Activated T-cell treated with anti-CD3 and anti-CD28 coated beads, Interleukin-2, amount 50 U/mL, for 24 hours (primary cell): ENCODE results near the gene DEDD.

Source experiments
- DNase-seq: peaks from one replicate; pipeline ENCODE4 v3.0.0-alpha.2; 2020
- H3K27ac Mint-ChIP-seq: 2 replicates; pipeline ENCODE4 v1.8.0; 2020; ENCODE audit warnings: mild to moderate bottlenecking, mixed read lengths
- H3K27me3 Mint-ChIP-seq: 2 replicates; pipeline ENCODE4 v1.8.0; 2020; ENCODE audit warnings: mixed read lengths
- H3K36me3 Mint-ChIP-seq: 2 replicates; pipeline ENCODE4 v1.8.0; 2020; ENCODE audit warnings: low read depth, mixed read lengths
- H3K4me1 Mint-ChIP-seq: 2 replicates; pipeline ENCODE4 v1.8.0; 2020; ENCODE audit warnings: low read depth, mixed read lengths
- H3K4me3 Mint-ChIP-seq: 2 replicates; pipeline ENCODE4 v1.8.0; 2020; ENCODE audit warnings: mild to moderate bottlenecking, moderate library complexity, mixed read lengths
- H3K9me3 Mint-ChIP-seq: 2 replicates; pipeline ENCODE4 v1.8.0; 2020; ENCODE audit warnings: mixed read lengths

DEDD gene

GRCh38 chr1:161096530-161096929 is 35.9 kb downstream of the DEDD start:
- no peak overlapping the region for H3K4me3 Mint-ChIP-seq
- peaks cover 27% of the 10 kb centered on the region for H3K36me3 Mint-ChIP-seq
- DNase-seq = no peak
- no peak overlapping the region for H3K27ac Mint-ChIP-seq
- no peaks in the 10 kb centered on the region for H3K27me3 Mint-ChIP-seq
- peaks cover 67% of the 10 kb centered on the region for H3K4me1 Mint-ChIP-seq
- no peaks in the 10 kb centered on the region for H3K9me3 Mint-ChIP-seq

DNA sequence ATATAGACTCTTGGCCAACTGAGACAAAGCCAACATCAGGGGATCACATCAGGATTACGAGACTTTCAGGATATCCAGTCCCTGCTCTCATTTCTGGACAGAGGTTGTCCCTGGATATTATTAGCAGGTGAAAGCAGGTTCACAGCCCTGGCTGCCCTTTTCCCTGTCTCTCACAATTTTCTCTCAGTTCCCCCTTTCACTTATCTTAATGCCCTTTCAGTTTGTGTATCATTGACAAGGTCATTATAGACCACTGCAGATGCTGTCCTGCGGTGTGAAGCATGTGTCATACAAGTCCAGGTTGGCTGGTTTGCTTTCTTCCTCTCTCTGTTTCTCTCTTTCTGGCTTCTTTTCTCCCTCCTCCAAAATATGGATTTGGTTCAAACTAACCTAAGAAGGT is 36.5 kb downstream of the DEDD start:
- peaks cover 22% of the 10 kb centered on the region for H3K36me3 Mint-ChIP-seq
- peaks cover 69% of the 10 kb centered on the region for H3K4me1 Mint-ChIP-seq
- no peak for DNase-seq
- no peak overlapping the region for H3K27ac Mint-ChIP-seq
- H3K9me3 Mint-ChIP-seq = no peaks in the 10 kb centered on the region
- no peaks in the 10 kb centered on the region for H3K27me3 Mint-ChIP-seq
- H3K4me3 Mint-ChIP-seq = no peak overlapping the region

- Mint-ChIP-seq H3K4me3 (no peak overlapping the region), H3K27me3 (no peaks in the 10 kb centered on the region), H3K36me3 (peaks cover 15% of the 10 kb centered on the region), H3K9me3 (no peaks in the 10 kb centered on the region), H3K27ac (no peak overlapping the region), H3K4me1 (peaks cover 73% of the 10 kb centered on the region)
- DNase-seq = no peak
These were observed 37.2 kb downstream of the DEDD start for GRCh38 chr1:161095230-161095629.

GRCh38 chr1:161094481-161094880 is 38.0 kb downstream of the DEDD start:
- no peak overlapping the region for H3K27ac Mint-ChIP-seq
- H3K9me3 Mint-ChIP-seq = no peaks in the 10 kb centered on the region
- no peaks in the 10 kb centered on the region for H3K27me3 Mint-ChIP-seq
- H3K4me3 Mint-ChIP-seq = no peak overlapping the region
- H3K36me3 Mint-ChIP-seq = peaks cover 7% of the 10 kb centered on the region
- DNase-seq = no peak
- H3K4me1 Mint-ChIP-seq = peaks cover 77% of the 10 kb centered on the region

DNA sequence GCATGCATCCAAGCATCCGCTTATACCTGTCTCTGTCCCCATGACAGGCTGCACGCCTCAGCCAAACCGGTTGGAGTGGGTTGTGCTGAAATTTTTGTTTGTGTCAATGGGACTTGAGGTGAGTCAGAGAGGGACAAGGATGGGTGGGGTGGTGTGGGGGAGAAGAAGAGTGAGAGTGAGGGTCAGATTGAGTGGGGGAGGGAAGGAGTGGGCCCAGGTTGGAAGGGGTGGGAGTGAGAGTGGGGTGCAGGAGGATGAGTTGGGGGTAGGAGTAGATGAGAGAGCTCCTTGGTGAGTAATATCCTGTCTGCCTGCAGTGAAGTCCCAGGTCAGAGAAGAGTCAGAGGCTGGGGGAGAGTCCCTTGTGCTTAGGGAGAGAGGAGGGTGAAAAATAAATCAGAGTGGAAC is 39.8 kb downstream of the DEDD start:
- H3K4me3 Mint-ChIP-seq = peak overlapping the region; percentile 26
- H3K4me1 Mint-ChIP-seq = peaks cover 65% of the 10 kb centered on the region

DNA sequence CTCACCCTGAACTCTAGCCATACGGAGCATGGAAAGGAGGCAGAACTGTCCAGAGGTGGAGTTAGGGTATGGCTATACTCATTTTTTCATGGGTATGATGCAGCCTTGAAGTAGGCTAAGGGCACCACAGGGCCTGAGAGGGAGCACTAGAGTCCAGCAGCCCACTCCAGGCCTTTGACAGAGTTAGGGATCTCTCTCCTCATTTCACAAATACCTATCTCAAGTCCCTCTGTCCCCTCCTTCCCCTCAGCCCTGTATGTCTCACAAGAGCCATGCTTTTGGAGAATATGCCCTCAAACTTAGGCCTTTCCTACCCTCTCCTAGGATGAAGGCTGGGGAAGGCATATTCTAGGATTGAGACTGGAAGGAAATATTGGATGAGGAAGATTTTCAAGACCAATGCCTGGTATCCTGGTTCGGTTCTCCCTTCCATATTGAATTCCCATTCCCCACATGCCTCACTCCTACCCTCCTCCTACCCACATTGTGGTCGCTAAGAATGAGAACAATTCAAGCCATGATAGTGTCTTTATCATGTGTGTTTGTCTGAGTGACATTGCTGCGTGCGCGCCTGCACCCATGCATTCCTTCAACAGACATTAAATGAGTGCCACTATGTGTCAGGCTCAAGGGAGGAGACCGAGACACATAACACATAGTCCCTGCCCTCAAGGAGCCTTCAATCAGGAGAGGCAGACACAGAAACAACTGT is 40.5 kb downstream of the DEDD start:
- H3K9me3 Mint-ChIP-seq = no peaks in the 10 kb centered on the region
- peak overlapping the region; percentile 81 for H3K27ac Mint-ChIP-seq
- H3K36me3 Mint-ChIP-seq = no peaks in the 10 kb centered on the region
- H3K4me3 Mint-ChIP-seq = no peak overlapping the region
- H3K4me1 Mint-ChIP-seq = peaks cover 58% of the 10 kb centered on the region
- DNase-seq = no peak
- H3K27me3 Mint-ChIP-seq = no peaks in the 10 kb centered on the region

More for the DNA sequence above, 39.8 kb downstream of the DEDD start:
- Mint-ChIP-seq H3K27ac (peak overlapping the region; percentile 81), H3K36me3 (no peaks in the 10 kb centered on the region), H3K9me3 (no peaks in the 10 kb centered on the region), H3K27me3 (no peaks in the 10 kb centered on the region)
- DNase-seq = peak; percentile 60

DNA sequence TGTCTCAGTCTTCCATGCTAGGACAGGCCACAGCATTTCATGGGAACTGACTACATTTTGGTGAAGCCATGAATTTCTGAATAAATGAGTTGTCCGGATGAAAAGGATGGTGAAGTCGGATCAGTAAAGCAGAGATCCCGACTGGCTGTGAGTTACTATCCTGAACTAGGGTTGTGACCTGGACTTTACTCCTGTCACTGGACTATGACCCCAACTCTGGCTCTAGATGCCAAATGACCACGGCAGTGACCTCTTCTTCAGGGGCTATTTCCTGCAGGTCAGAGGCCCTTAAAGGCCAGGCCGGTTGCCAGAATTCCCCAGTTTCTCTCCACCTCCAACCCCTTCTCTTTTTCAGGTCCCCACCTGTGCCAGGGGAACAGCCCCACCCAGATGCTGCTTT is 41.4 kb downstream of the DEDD start:
- peaks cover 51% of the 10 kb centered on the region for H3K4me1 Mint-ChIP-seq
- DNase-seq = no peak

DNA sequence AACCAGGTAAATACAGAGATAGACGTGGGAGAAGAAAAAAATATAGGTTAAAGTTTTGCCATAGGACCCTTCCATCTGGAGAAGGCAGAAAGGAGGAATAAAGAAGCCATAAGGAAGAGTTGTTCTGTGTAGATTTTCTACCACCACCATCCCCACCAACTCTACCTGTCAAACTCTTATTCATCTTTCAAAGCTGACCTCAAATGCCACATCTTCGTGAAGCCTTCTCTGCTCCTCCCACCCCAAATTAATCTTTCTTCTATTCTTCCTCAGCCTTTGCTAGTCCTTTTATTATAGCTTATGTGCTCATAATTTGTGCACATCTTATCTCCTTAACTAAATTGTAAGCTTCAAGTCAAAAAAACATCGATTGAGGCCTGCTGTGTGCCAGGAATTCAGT is 41.9 kb downstream of the DEDD start:
- no peaks in the 10 kb centered on the region for H3K27me3 Mint-ChIP-seq
- H3K9me3 Mint-ChIP-seq = no peaks in the 10 kb centered on the region
- peaks cover 48% of the 10 kb centered on the region for H3K4me1 Mint-ChIP-seq
- H3K36me3 Mint-ChIP-seq = no peaks in the 10 kb centered on the region
- no peak overlapping the region for H3K27ac Mint-ChIP-seq
- no peak overlapping the region for H3K4me3 Mint-ChIP-seq
- no peak for DNase-seq

More for the DNA sequence above, 41.4 kb downstream of the DEDD start:
- Mint-ChIP-seq H3K27me3 (no peaks in the 10 kb centered on the region), H3K4me3 (no peak overlapping the region), H3K36me3 (no peaks in the 10 kb centered on the region), H3K9me3 (no peaks in the 10 kb centered on the region), H3K27ac (no peak overlapping the region)

GRCh38 chr1:161089938-161090337 is 42.5 kb downstream of the DEDD start:
- no peak overlapping the region for H3K27ac Mint-ChIP-seq
- peaks cover 46% of the 10 kb centered on the region for H3K4me1 Mint-ChIP-seq
- H3K36me3 Mint-ChIP-seq = no peaks in the 10 kb centered on the region
- H3K27me3 Mint-ChIP-seq = no peaks in the 10 kb centered on the region
- H3K9me3 Mint-ChIP-seq = no peaks in the 10 kb centered on the region
- no peak for DNase-seq
- no peak overlapping the region for H3K4me3 Mint-ChIP-seq

DNA sequence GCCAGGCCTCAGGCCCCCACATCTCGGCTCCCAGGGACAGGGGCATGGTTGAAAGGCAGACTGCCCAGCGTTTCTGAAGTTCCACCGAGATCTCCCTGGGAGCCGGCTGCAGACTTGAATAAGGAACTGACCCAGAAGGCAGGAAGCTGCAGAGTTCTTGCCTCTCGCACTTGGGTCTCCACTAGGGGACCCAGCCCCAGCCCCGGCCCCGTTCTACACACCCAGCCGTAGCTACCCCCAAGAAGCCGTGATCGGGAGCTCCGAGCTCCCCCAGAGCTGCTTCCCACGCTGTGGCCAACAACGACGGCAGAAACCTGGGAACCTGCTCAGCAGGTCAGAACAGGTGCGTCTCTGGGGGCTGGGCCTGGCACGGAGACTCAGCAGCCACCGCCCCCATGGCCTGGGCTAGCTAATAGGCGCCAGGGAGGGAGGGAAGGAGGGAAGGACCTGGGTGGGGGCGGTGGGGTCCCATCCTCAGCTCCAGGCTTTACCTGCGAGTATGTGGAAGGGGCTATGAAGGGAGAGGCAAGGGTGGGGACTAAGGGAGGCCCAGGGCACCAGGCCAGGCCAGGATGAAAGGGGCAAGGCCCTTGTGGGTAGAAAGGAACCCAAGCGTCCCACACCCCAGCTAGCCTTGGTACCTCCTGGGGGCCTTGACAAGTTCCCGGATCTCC is 43.1 kb downstream of the DEDD start, which contains the start of gene NECTIN4:
Gene NECTIN4 (minus strand): TSS at position 308 of the 674 bp plus-strand sequence. CDS start 262 bp downstream, at position 46.
- Mint-ChIP-seq H3K27me3 (no peaks in the 10 kb centered on the region), H3K4me3 (no peak within 1 kb of the TSS), H3K27ac (no peak within 1 kb of the TSS), H3K9me3 (no peaks in the 10 kb centered on the region), H3K4me1 (peaks cover 43% of the 10 kb centered on the region), H3K36me3 (no peaks in the 10 kb centered on the region)
- no peak for DNase-seq

- H3K27ac Mint-ChIP-seq = no peak overlapping the region
- no peak overlapping the region for H3K4me3 Mint-ChIP-seq
- peaks cover 38% of the 10 kb centered on the region for H3K4me1 Mint-ChIP-seq
- DNase-seq = no peak
- no peaks in the 10 kb centered on the region for H3K27me3 Mint-ChIP-seq
- no peaks in the 10 kb centered on the region for H3K9me3 Mint-ChIP-seq
- no peaks in the 10 kb centered on the region for H3K36me3 Mint-ChIP-seq
These were observed 43.8 kb downstream of the DEDD start for GRCh38 chr1:161088587-161089110.

GRCh38 chr1:161086457-161086856 is 46.0 kb downstream of the DEDD start:
- Mint-ChIP-seq H3K4me3 (no peak overlapping the region), H3K4me1 (peaks cover 16% of the 10 kb centered on the region), H3K36me3 (no peaks in the 10 kb centered on the region), H3K27ac (no peak overlapping the region), H3K9me3 (no peaks in the 10 kb centered on the region), H3K27me3 (no peaks in the 10 kb centered on the region)
- no peak for DNase-seq

DNA sequence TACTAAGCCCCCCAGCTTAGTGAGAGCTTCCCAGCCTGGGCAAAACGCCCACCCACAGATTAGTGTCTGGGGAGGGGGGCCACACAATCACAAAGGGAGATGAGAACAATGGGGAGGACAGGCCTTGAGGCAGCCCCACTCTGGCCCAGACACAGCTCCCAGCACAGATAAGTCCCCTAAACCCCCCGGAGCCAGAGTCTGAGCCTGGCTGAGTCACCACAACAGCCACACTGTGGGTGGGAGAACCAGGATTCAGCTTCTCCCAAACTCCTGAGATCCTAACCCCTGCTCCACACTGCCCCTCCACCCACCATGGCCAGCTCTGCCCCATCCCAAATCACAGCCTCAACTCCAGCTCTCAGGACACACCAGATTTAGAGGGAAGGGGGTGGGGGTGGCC is 47.3 kb downstream of the DEDD start:
- no peak overlapping the region for H3K4me3 Mint-ChIP-seq
- no peaks in the 10 kb centered on the region for H3K27me3 Mint-ChIP-seq
- no peak overlapping the region for H3K27ac Mint-ChIP-seq
- no peak for DNase-seq
- H3K4me1 Mint-ChIP-seq = peaks cover 7% of the 10 kb centered on the region
- no peaks in the 10 kb centered on the region for H3K9me3 Mint-ChIP-seq
- no peaks in the 10 kb centered on the region for H3K36me3 Mint-ChIP-seq

DNA sequence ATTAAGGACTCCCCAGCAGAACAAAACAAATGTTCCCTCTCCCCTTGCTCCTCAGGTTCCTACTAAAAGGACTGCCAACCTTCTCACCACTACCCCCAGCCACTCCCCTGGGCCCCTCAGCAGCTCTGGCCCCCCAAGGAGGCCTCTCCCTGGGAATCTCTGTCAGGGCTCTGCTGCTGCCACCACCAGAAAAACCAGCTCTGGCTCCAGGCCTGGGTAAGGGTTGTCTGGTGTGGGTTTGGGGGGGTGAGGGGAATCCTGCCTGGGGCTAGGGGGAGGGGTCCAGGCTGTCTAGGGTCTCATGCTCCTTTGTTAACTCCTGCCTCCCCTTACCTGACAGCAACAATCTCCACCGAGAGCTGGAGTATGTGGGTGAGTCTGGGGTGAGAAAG is 47.9 kb downstream of the DEDD start:
- Mint-ChIP-seq H3K27me3 (no peaks in the 10 kb centered on the region), H3K9me3 (no peaks in the 10 kb centered on the region), H3K27ac (no peak overlapping the region), H3K36me3 (no peaks in the 10 kb centered on the region), H3K4me3 (no peak overlapping the region), H3K4me1 (peaks cover 4% of the 10 kb centered on the region)
- DNase-seq = no peak
